GM15510 (cell line): Measurements from ENCODE around the gene SGCA.

Experiments used
- POLR2A ChIP-seq: IDR thresholded peaks from 3 replicates; pipeline ENCODE4 v1.6.1; 2011; ENCODE audit warnings: borderline replicate concordance; ENCODE audit not compliant: insufficient read length; ENCODE audit errors: extremely low read depth

The SGCA gene

DNA sequence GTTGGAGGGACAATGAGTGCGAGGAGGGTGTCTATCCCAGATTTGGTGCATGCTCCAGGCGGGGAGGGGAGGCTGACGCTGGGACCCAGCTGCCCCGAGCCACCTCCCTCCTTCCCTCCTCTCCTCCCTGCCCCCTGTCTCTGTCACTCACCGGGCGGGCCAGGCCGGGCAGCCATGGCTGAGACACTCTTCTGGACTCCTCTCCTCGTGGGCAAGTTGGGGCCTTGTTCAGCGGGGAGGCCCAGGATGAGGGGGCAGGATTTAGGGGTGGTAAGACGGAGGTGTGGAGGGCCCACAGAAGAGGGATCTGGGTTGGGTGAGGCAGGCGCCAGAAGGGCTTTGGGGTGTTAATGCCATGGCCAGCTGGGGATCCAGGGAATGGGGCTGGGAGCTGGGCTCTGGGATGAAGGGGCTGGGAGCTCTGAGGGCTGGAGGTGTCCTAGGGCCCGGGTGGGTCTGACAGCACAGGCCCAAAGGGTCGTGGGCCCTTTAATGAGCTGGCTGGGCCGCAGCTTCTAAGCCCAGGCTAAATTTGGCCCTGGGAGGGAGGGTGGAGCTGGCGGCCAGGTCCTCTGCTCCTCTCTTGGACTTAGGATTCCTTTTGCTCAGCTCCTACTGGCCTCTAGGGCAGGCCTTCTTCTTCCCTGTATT lies at the start of gene SGCA:
Gene SGCA (plus strand): TSS at position 139 of the 651 bp plus-strand sequence. CDS start 36 bp downstream, at position 175.
- TF ChIP-seq POLR2A = no peak

DNA sequence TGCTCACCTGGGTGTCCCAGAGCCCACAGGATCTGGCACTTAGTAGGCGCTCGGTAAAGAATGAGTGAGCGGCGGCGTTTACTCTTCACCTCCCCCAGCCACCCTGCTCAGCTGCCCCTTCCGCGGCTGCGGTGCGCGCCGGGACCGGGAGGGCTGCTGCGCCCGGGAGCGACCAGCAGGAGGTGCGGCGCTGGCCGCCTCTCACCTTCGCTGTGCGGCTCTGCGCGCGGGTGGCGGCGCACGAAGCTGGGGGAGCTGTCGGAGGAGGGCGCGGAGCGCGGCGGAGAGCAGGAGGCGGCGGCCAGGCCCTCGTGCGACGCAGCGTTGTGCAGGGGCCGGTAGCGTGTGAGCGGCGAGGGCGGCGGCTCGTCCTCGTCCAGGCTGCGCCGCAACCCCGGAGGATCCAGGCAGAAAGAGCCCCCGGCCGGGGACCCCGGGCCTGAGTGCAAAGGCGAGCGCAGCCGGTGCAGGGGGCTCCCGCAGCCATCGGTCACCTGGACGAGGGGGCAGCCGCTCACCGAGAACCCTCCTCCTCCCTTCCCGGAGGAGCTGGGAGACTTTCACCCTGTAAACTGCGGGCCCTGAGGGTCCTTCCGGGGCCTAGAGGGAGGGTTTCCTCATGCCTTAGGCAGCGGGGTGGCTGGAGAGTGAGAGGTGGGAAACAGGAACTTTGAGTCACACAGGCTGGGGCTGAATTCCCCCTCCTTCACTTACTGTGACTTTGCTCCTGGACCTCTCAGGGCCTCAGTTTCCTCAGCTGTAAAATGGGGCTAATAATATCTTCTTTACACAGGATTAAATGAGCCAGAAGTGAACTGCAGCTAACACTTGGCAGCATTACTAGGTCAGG lies 48.4 kb upstream of the SGCA start:
- no peak for TF ChIP-seq POLR2A

DNA sequence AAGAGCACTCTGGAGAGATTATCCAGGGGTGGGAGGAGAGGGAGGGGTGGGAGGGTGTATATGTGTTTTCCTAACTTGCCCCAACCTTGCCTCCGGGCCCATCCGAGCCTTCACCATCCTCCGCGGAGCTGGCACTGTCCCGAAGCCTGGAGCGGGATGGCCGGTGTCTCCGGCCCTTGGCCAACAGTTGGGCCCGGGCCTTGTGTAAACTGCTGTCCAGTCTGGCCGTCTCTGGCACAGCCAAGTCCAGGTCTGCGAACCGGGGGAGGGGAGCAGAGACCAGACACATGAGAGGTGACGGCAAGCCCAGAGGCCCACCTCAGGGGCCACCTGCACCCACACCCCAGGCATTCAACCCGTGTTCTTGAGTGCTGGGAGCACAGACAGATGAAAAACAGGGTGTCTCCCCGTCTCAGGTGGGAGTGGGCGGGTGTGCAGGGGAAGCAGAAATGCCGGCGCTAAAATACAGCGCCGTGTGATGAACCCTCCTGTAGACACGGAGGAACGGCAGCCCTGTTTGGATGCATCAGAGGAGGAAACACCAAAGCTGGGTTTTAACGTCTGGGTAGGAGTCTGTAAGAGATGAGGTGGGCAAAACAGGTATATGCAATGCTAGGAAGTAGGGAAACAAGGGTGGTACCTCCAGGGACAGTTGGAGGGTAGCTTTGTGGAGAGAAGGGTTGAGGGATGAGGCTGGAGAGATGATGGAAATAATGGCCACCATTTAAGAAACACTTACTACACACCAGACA lies 47.6 kb upstream of the SGCA start:
- no peak for TF ChIP-seq POLR2A

DNA sequence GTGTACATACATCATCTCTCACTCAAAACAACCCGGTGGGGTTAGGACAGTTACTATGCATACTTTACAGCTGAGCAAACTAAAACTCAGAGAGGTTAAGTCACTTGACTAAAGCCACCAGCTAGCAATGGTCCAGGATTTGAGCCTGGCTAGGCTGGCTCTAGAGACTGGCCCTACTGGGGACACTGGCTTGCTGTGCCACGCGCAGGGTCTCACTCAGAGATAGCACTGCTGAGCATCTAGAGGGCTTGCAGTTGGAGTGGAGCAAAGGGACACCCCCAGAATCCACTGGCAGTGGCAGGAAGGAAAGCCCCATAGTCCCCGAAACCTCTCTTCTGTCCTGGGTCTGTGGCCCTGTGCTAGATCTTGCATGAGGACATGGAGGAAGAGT lies 47.0 kb upstream of the SGCA start:
- TF ChIP-seq POLR2A = no peak

DNA sequence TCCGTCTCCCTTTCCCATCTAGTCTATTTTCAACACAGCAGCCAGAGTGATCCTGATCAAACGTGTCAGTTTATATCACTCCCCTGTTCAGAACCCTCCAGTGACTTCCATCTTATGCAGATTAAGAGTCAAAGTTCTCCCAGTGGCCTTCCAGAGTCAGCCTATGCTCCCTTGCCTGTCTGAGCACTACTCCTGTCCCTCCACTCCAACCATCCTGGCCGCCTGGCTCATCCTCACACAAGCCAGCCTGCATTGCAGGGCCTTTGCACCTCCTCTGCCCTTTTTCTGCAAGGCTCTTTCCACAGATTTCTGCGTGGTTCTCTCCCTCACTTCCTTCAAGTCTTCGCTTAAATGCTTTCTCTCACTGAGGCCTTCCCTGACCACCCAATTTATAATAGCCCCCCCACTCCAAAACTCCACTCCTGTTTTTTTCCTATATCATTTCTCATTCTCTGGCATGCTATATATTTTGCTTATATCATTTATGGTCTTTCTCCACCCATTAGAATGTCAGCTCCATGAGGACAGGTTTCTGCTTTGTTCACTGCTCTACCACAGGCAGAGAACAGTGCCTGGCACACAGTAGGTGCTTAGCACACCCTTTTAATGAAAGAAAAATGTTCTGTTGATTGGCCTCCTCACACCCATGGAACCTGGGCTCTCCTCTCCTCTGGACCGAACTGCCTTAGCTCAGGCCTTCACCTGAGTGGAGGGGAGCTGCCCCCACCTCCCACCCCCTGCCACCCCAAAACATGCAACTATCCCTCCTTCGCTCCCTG lies 45.1 kb upstream of the SGCA start:
- no peak for TF ChIP-seq POLR2A

DNA sequence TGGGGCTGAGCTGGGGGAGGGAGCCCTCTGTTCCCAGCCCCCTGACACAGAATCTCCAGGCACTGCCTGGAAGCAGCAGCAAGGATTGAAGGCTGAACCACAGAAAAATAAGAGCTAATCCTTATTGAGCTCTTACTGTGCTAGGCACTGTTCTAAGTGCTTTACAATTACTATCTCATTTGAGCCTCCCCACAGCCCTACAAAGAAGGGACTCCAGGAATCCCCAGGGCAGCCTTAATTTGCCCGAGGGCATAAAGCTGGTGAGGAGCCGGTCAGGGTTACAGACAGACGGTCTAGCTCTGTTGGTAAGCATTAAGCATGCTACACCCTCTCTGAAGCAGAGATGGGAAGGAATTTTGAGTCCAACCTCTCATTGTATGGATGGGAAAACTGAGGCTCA lies 42.9 kb upstream of the SGCA start:
- TF ChIP-seq POLR2A = no peak

DNA sequence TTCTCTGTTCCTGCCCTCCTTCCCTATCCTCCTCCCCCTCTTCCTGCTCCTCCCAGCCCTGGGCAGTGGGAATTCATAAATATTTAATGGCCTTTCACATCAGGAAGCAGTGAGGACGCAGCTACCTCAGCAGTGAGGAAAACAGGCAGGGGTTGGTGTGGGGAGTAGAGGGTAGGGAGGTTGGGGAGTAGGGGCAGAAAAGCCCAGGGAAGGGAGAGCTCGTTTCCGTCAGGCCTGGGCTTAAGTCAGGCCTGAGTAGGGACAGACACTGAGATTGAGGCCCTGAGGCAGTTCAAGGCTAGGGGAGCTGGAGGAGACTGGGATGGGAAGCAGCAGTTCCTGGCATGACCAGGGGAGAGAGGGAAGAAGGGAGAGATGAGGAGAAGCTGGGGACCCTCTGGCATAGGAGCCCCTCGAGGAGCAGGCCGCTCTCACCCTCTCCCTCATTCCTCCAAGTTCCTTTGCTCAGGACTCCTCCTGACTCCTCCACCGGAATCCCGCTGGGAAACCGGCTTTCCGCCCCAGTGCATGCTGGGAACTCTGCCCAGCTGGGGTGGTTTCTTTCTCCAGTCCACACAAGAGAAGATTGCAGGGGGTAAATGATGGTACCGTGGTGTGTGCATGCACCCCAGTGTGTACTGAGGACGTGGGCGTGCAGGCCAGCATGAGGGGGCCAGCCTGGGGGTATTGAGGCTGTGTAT lies 42.0 kb upstream of the SGCA start:
- TF ChIP-seq POLR2A = no peak

DNA sequence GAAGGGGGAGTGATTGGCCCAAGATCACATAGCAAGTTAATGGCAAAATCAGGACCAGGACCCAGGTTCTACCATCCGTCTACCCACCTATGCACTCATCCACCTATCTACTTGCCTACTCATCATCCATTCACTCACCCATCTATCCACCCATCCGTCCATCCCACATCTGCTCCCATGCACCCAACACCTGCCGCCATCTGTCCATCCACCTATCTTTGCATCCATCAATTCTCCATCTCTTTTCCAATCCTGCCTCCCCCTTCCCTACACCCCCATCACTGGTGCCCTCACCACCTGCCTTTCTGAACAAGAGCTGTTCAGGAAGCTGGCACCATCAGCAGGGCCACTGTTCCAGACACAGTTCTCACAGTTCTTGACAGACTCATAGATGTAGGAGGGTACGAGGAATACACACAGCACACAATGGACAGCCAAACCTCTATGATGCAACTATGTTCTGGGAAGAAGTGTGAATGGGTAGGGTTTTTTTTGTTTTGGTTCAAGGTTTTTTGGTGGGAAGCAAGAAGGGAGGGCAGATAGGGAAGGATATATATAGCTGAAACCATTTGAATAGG lies 40.3 kb upstream of the SGCA start:
- TF ChIP-seq POLR2A = no peak

DNA sequence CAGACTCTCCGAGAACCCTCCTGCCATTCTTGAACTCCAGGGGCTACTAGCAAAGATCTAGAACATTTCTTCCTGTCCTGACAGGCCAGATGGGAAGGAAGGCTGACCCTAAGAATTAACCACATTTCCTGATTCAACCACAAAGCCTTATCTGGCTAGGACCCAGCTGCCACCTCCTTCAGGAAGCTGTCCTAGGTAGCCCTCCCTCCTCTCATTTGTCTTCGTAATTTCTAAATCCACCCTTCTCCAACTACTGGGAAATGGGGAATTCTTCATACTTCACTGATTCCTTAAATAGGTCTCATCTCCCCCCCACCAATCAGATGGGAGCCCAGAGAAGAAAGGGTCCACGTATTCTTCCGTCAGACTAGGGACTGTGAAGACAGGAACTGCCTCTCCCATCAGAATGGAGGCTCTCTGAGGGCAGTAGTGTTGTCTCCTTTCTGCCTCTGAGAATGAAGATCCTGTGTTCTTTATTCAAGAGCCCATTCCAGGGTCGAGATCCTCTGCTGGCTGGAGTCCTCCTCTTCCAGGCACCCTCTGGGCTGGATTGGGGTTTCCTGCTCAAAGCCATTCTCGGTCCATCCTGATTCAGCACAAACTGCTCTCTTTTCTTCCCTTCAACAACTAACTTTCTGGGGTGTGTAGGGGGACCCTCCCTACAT lies 38.0 kb upstream of the SGCA start:
- no peak for TF ChIP-seq POLR2A

DNA sequence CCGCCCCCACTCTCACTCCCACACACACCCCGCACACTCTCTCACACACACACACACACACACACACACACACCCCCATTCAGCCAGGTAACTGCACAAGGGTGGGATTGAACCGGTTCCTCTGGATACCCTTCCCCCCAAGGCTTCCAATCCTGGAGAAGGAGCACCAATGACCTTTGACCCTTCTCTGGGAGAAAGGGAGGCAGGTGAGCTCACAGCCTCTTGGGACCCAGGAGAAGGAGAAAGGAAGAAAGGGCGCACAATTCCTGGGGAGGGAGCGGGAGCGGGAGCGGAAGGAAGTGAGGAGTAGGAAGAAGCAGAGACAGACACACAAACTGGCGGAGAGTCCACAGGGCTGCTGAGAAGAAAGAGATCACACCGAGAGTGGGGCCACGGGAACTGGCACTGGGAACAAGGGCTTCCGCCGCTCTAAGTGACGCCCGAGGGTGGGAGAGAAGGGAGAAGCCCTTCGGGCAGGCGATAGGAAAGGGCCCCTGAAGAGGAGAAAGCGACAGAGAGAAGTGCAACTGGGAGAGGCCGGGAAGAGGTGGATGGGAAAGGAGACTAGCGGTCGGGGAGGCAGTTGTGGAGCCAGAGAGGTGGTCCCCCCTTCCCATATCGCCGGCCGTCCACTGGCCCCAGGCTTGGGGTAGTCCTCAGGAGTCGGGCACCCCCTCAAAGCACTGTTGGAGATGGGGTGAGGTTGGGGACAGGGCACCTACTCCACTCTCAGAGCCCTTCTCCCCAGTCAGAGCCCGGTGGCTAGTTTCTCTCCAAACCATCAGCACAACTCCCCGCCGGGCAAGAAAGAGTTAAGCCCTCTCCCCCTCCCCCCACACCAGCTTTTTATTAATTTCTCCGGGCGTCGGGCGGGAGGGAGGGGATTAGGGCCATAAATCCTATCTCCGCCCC lies 37.1 kb upstream of the SGCA start:
- no peak for TF ChIP-seq POLR2A

DNA sequence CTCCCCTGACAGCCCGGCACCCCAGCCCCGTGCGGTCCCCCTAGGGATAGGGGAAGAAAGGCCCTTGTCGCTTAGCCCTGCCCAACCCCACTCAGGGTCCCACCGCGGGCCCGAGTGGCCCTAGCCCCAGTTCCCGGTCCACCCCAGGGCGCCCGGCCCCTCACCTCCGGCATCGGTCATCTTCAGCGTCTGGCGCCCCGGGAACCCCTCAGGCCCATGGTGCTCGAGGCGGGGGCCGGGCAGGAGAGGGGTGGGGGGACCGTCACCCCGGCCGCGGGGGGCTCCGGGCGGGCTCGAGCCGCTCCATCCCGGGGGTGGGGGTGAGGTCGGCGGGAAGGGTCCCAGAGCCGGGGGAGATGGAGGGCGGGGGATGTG lies 36.5 kb upstream of the SGCA start:
- no peak for TF ChIP-seq POLR2A
